Heart left ventricle (tissue), 16 donors: Measurements from ENCODE around the gene MEN1. TPM values are rescaled to one million over a fixed set of nuclear protein-coding genes. Genes with fewer than 3 reads are reported as not detected.

Source experiments
- ATAC-seq, 4 donors: fragments of 200-7000 bp; cut with Tn5 transposase; one replicate each; pipeline ENCODE4 v1.9.1; 2020 to 2022; ENCODE audit warnings: moderate library complexity in 4 of 4, mild to moderate bottlenecking in 3 of 4, moderate number of reproducible peaks in 1 of 4
- DNase-seq, 5 donors: peaks; one replicate each; pipeline ENCODE4 v3.0.0-alpha.2; 2020
- H3K27ac ChIP-seq, 12 donors: fragments of 200-600 bp; sonication (generic) in 4 of 12; one replicate each; pipeline versions ENCODE4 v1.5.0 to v1.8.0; 2016 to 2022; ENCODE audit warnings: mild to moderate bottlenecking in 2 of 12
- H3K27me3 ChIP-seq, 9 donors: fragments of 200-600 bp; sonication (generic) in 2 of 9; one replicate each; pipeline versions ENCODE4 v1.5.1 to v1.8.0; 2016 to 2022; ENCODE audit warnings: mild to moderate bottlenecking in 3 of 9
- H3K36me3 ChIP-seq, 9 donors: fragments of 200-600 bp; sonication (generic) in 2 of 9; one replicate each; pipeline versions ENCODE4 v1.5.0 to v1.8.0; 2018 to 2022; ENCODE audit warnings: mild to moderate bottlenecking in 2 of 9
- H3K4me1 ChIP-seq, 12 donors: fragments of 200-600 bp; sonication (generic) in 4 of 12; one replicate each; pipeline versions ENCODE4 v1.5.0 to v1.8.0; 2016 to 2022; ENCODE audit warnings: mild to moderate bottlenecking in 3 of 12
- H3K4me3 ChIP-seq, 12 donors: fragments of 200-600 bp; sonication (generic) in 4 of 12; one replicate each; pipeline versions ENCODE4 v1.5.0 to v1.8.0; 2017 to 2022; ENCODE audit warnings: mild to moderate bottlenecking in 9 of 12, moderate library complexity in 4 of 12
- H3K9me3 ChIP-seq, 12 donors: fragments of 200-600 bp; sonication (generic) in 4 of 12; one replicate each; pipeline versions ENCODE4 v1.5.0 to v1.8.0; 2016 to 2022; ENCODE audit warnings: mild to moderate bottlenecking in 1 of 12
- CTCF ChIP-seq, 12 donors: fragments of 200-600 bp; sonication (generic) in 4 of 12; IDR thresholded peaks; one replicate each; pipeline versions ENCODE4 v1.5.0 to v1.8.0; 2018 to 2022; ENCODE audit warnings: antibody characterized with exemption in 12 of 12, mild to moderate bottlenecking in 5 of 12
- POLR2A ChIP-seq, 2 donors: fragments of 450-650 bp; IDR thresholded peaks; one replicate each; pipeline ENCODE4 v1.6.1; 2017; ENCODE audit warnings: antibody characterized with exemption in 2 of 2, mild to moderate bottlenecking in 2 of 2, moderate library complexity in 2 of 2
- WGBS, 4 donors: extraction: QIAGEN DNeasy Blood & Tissue Kit in 2 of 4; methylation state at CpG; one replicate each; pipeline versions ENCODE4 v1.1.5 to v1.1.7; 2013 to 2018; 5-methylcytosine and 5-hydroxymethylcytosine counted together
- intact Hi-C, 10 donors: fragments of 100-400 bp; cut with DNase I; formaldehyde crosslinking; loops; one replicate each; pipeline versions ENCODE4 v1.11.1 to v1.14.2; 2022
- polyA plus RNA-seq, 2 donors: library from polyadenylated mRNA; stranded (reverse); fragments of 200-250 nt; gene quantifications; one replicate each; pipeline ENCODE4 v1.2.3, GENCODE V29; 2013
- total RNA-seq, 9 donors: library from RNA; depleted of rRNA in 2 of 9; stranded (reverse); fragments of >200 nt in 2 of 9; fragmentation: NEBNext Ultra II Directional in 3 of 9; extraction: Animal tissue kit (Norgen Biotek cat#: 25700) in 3 of 9; gene quantifications; one replicate each; pipeline versions ENCODE4 v1.1.0 to v1.2.4, GENCODE V29; 2016 to 2023
- donor health status: ischemic (EF 13 %, LVEDD 7.1; RV severe dilation, severe dysfunction).
- donor health status: healthy with polysubstance abuse.
- donor health status: DM: no; HTN: yes; CAD: no.
- donor health status: DM: no; HTN: no; CAD: no.
- donor health status: ischemic (EF 25% LVEDD 6.9; RV normal size, moderate dysfunction).
- donor health status: ischemic (EF 25% LVEDD 5.7; RV mildly dilated, moderate dysfunction).
- donor health status: healthy.
- donor health status: DM: yes; HTN: yes; CAD: no.
- donor health status: ischemic (EF 35%, LVEDD 5.7; RV mildly dilated, moderate dysfunction).
- donor health status: nonischemic (EF 11% LVEDD 7.7; RV severe dilation, severe dysfunction).
- donor health status: DM: yes; HTN: yes; CAD: no.
- donor health status: PGD.
- donor health status: ischemic (EF 29% LVEDD 5.4; RV normal size, mild dysfunction).
- donor health status: nonischemic (EF 23%, LVEDD 6.1; RV moderate dilation, normal function).

The MEN1 gene
- total and polyA plus RNA-seq, 11 donors = 6.6 to 15.2 (median 9.0) TPM

GRCh38 chr11:64793271-64794160 lies 16.8 kb downstream of the MEN1 start:
- Histone ChIP-seq H3K4me1 (peaks cover 0 to 16% (median 5%) of the 10 kb centered on the region in 12 donors), H3K9me3 (no peaks in the 10 kb centered on the region), H3K27me3 (no peaks in the 10 kb centered on the region), H3K4me3 (no peak overlapping the region), H3K36me3 (peaks cover 0 to 54% (median 27%) of the 10 kb centered on the region in 9 donors), H3K27ac (peak overlapping the region in 11 of 12 donors; percentile 25 to 68 (median 55))
- ATAC-seq (peak in 2 of 4 donors; percentile 12 to 53), DNase-seq (no peak)
- 48 to 58% (median 53%) methylated on average over 11 of the region's 11 CpGs for WGBS, 4 donors
- intact Hi-C loops = loop anchor here in 1 of 10 donors (5.0 kb wide), 1 partner anchor 99 kb away; no protein-coding TSS in a partner anchor
- TF ChIP-seq CTCF (IDR thresholded peaks at IDR 0.05) (no peak), POLR2A (IDR thresholded peaks at IDR 0.05) (no peak)

- no peak for TF ChIP-seq CTCF (IDR thresholded peaks at IDR 0.05)
- no peak for TF ChIP-seq POLR2A (IDR thresholded peaks at IDR 0.05)
- H3K9me3 ChIP-seq = no peaks in the 10 kb centered on the region
- no peak overlapping the region for H3K27ac ChIP-seq
- no peak overlapping the region for H3K4me3 ChIP-seq
- H3K36me3 ChIP-seq = peaks cover 0 to 54% (median 27%) of the 10 kb centered on the region in 9 donors
- no peaks in the 10 kb centered on the region for H3K27me3 ChIP-seq
- 93 to 98% (median 95%) methylated on average over 4 of the region's 4 CpGs for WGBS, 4 donors
- intact Hi-C loops = loop anchor here in 1 of 10 donors (5.0 kb wide), 1 partner anchor 100 kb away; no protein-coding TSS in a partner anchor
- ATAC-seq (no peak), DNase-seq (no peak)
- peaks cover 0 to 16% (median 5%) of the 10 kb centered on the region in 12 donors for H3K4me1 ChIP-seq
Observed at GRCh38 chr11:64792482-64792881, 17.9 kb downstream of the MEN1 start.

- H3K4me1 ChIP-seq = peaks cover 0 to 16% (median 5%) of the 10 kb centered on the region in 12 donors
- H3K27ac ChIP-seq = no peak overlapping the region
- 90 to 94% (median 93%) methylated on average over 12 to 14 of the region's 14 CpGs for WGBS, 4 donors
- peaks cover 0 to 49% (median 22%) of the 10 kb centered on the region in 9 donors for H3K36me3 ChIP-seq
- peak in 1 of 5 donors; percentile 22 for DNase-seq
- no peaks in the 10 kb centered on the region for H3K27me3 ChIP-seq
- no peaks in the 10 kb centered on the region for H3K9me3 ChIP-seq
- H3K4me3 ChIP-seq = no peak overlapping the region
- intact Hi-C loops = loop anchor here in 1 of 10 donors (5.0 kb wide), 1 partner anchor 100 kb away; no protein-coding TSS in a partner anchor
- TF ChIP-seq CTCF (IDR thresholded peaks at IDR 0.05) = no peak
- TF ChIP-seq POLR2A (IDR thresholded peaks at IDR 0.05) = no peak
- no peak for ATAC-seq
Observed at GRCh38 chr11:64791781-64792291, 18.5 kb downstream of the MEN1 start.
